K562 (cell line): ENCODE data around the gene PRELID2. TPM values are rescaled to one million over a fixed set of nuclear protein-coding genes. Genes with fewer than 3 reads are reported as not detected.

Experiments
- NFIC ChIP-seq: fragments of 450-650 bp; IDR thresholded peaks from 2 replicates; pipeline ENCODE4 v1.6.1; 2017; ENCODE audit warnings: mild to moderate bottlenecking, inconsistent platforms
- ZNF3 ChIP-seq: fragments of 250-450 bp; sonication (Bioruptor Pico); IDR thresholded peaks from 2 replicates; pipeline ENCODE4 v1.5.0; 2021; ENCODE audit warnings: mild to moderate bottlenecking, moderate library complexity
- ZNF408 ChIP-seq: fragments of 250-450 bp; sonication (Bioruptor Pico); IDR thresholded peaks from 2 replicates; pipeline ENCODE4 v1.4.0; 2020; ENCODE audit warnings: low read depth, mild to moderate bottlenecking, moderate library complexity
- ZNF584 ChIP-seq: fragments of 200-800 bp; sonication (Bioruptor generic); IDR thresholded peaks from 2 replicates; pipeline ENCODE4 v1.6.1; 2016; ENCODE audit warnings: low read depth, mild to moderate bottlenecking, missing genetic modification characterization, missing compliant biosample characterization
- ZNF707 ChIP-seq: fragments of 250-450 bp; sonication (Bioruptor Pico); conservative IDR thresholded peaks from 2 replicates; pipeline ENCODE4 v1.8.0; 2022; ENCODE audit warnings: inconsistent platforms, mild to moderate bottlenecking, moderate library complexity
- polyA plus RNA-seq, 8 experiments: library from polyadenylated mRNA; depleted of rRNA in 4 of 8; stranded (reverse) in 5 of 8; unstranded in 3 of 8; fragments of >200 nt; fragmentation: Nextera tagmentation in 2 of 8; fragmentation: Illumina TruSeq in 1 of 8; extraction: Ambion mirVana in 2 of 8; extraction: Trizol in 1 of 8; gene quantifications; 2 replicates each; pipeline versions ENCODE4 v1.2.1 to v1.2.3, GENCODE V29; 2011 to 2014; ENCODE audit warnings: inconsistent platforms in 1 of 8, missing spikeins in 1 of 8
- total RNA-seq, 7 experiments: library from RNA; depleted of rRNA in 6 of 7; stranded (reverse); fragments of >200 nt in 6 of 7; fragmentation: Illumina TruSeq in 2 of 7; extraction: Trizol in 2 of 7; gene quantifications; 2 replicates each; pipeline versions ENCODE4 v1.2.1 to v1.2.3, GENCODE V29; 2011 to 2021; ENCODE audit warnings: low replicate concordance in 1 of 7
- TF ChIP-seq, protein P1 (sequence below), 2 experiments: fragments of 450-650 bp in 1 of 2; sonication (generic) in 1 of 2; formaldehyde crosslinking in 1 of 2; IDR thresholded peaks; 2 replicates each; pipeline versions ENCODE4 v1.7.1 to v1.9.0; 2016 to 2022; ENCODE audit warnings: inconsistent platforms in 1 of 2, mild to moderate bottlenecking in 1 of 2, missing genetic modification reagents in 1 of 2
- TF ChIP-seq, protein P2 (sequence below): fragments of 250-450 bp; sonication (Bioruptor Pico); IDR thresholded peaks from 2 replicates; pipeline ENCODE4 v1.4.0; 2020; ENCODE audit warnings: mild to moderate bottlenecking, moderate library complexity
- TF ChIP-seq, protein P3 (sequence below): fragments of 200-800 bp; sonication (Bioruptor generic); IDR thresholded peaks from 2 replicates; pipeline ENCODE4 v1.6.1; 2017; ENCODE audit warnings: missing genetic modification characterization, missing compliant biosample characterization
- TF ChIP-seq, protein P4 (sequence below): sonication (generic); formaldehyde crosslinking; IDR thresholded peaks from 2 replicates; pipeline ENCODE4 v1.8.0; 2022; ENCODE audit warnings: mild to moderate bottlenecking, missing genetic modification reagents

PRELID2 gene
- total and polyA plus RNA-seq, 9 of the 15 experiments (the other 6 are each of a cell fraction or from before 2014, with no cell fraction given), result 6.4 to 68.2 (median 28.8) TPM

DNA sequence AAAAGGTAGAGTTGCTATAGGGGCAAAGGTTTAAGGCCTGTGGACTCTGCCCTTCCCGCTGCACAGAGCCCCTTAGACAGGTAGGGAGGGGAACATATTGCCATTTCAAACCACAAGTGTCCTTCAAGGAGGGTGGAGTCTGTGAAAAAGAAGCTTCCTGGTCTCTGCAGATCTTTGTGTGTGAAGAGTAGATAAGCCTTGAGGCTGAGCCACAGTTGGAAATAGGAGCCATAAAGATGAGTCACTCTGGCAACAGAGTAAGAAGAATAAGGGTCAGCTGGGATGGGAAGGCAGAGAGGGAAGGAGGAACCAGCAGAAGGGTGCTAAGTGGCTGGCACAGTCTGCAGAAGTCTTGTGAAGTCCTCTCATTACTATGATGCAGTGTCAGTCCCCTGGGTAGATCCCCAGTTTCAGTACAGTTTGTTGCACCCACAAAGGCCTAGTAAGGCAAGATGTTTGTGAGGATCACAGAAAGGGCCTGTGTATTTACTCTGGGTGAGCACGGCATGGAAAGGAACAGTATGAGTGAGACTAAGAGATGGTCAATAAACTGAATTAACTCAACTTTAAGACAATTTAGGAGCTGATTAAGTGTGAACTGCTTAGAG, 19.6 kb upstream of the PRELID2 start (continued):
- TF ChIP-seq, protein P1, sequence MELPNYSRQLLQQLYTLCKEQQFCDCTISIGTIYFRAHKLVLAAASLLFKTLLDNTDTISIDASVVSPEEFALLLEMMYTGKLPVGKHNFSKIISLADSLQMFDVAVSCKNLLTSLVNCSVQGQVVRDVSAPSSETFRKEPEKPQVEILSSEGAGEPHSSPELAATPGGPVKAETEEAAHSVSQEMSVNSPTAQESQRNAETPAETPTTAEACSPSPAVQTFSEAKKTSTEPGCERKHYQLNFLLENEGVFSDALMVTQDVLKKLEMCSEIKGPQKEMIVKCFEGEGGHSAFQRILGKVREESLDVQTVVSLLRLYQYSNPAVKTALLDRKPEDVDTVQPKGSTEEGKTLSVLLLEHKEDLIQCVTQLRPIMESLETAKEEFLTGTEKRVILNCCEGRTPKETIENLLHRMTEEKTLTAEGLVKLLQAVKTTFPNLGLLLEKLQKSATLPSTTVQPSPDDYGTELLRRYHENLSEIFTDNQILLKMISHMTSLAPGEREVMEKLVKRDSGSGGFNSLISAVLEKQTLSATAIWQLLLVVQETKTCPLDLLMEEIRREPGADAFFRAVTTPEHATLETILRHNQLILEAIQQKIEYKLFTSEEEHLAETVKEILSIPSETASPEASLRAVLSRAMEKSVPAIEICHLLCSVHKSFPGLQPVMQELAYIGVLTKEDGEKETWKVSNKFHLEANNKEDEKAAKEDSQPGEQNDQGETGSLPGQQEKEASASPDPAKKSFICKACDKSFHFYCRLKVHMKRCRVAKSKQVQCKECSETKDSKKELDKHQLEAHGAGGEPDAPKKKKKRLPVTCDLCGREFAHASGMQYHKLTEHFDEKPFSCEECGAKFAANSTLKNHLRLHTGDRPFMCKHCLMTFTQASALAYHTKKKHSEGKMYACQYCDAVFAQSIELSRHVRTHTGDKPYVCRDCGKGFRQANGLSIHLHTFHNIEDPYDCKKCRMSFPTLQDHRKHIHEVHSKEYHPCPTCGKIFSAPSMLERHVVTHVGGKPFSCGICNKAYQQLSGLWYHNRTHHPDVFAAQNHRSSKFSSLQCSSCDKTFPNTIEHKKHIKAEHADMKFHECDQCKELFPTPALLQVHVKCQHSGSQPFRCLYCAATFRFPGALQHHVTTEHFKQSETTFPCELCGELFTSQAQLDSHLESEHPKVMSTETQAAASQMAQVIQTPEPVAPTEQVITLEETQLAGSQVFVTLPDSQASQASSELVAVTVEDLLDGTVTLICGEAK (IDR thresholded peaks at IDR 0.05), result peak; percentile 41; the same call in 1 of the 2 replicates
- TF ChIP-seq, protein P1 (CRISPR knock-in tag; IDR thresholded peaks at IDR 0.05), result no peak; the same call in 1 of the 2 replicates
- TF ChIP-seq ZNF3 (CRISPR knock-in tag) (no peak), ZNF707 (CRISPR knock-in tag) (no peak), ZNF408 (CRISPR knock-in tag) (no peak), ZNF584 (CRISPR knock-in tag) (peak; percentile 76; the same call in 1 of the 2 replicates), NFIC (peak; percentile 90)
- TF ChIP-seq, protein P2, sequence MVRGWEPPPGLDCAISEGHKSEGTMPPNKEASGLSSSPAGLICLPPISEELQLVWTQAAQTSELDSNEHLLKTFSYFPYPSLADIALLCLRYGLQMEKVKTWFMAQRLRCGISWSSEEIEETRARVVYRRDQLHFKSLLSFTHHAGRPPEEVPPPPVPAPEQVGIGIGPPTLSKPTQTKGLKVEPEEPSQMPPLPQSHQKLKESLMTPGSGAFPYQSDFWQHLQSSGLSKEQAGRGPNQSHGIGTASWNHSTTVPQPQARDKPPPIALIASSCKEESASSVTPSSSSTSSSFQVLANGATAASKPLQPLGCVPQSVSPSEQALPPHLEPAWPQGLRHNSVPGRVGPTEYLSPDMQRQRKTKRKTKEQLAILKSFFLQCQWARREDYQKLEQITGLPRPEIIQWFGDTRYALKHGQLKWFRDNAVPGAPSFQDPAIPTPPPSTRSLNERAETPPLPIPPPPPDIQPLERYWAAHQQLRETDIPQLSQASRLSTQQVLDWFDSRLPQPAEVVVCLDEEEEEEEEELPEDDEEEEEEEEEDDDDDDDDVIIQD, result no peak
- TF ChIP-seq, protein P3, sequence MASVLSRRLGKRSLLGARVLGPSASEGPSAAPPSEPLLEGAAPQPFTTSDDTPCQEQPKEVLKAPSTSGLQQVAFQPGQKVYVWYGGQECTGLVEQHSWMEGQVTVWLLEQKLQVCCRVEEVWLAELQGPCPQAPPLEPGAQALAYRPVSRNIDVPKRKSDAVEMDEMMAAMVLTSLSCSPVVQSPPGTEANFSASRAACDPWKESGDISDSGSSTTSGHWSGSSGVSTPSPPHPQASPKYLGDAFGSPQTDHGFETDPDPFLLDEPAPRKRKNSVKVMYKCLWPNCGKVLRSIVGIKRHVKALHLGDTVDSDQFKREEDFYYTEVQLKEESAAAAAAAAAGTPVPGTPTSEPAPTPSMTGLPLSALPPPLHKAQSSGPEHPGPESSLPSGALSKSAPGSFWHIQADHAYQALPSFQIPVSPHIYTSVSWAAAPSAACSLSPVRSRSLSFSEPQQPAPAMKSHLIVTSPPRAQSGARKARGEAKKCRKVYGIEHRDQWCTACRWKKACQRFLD, result peak; percentile 95
- TF ChIP-seq, protein P4, sequence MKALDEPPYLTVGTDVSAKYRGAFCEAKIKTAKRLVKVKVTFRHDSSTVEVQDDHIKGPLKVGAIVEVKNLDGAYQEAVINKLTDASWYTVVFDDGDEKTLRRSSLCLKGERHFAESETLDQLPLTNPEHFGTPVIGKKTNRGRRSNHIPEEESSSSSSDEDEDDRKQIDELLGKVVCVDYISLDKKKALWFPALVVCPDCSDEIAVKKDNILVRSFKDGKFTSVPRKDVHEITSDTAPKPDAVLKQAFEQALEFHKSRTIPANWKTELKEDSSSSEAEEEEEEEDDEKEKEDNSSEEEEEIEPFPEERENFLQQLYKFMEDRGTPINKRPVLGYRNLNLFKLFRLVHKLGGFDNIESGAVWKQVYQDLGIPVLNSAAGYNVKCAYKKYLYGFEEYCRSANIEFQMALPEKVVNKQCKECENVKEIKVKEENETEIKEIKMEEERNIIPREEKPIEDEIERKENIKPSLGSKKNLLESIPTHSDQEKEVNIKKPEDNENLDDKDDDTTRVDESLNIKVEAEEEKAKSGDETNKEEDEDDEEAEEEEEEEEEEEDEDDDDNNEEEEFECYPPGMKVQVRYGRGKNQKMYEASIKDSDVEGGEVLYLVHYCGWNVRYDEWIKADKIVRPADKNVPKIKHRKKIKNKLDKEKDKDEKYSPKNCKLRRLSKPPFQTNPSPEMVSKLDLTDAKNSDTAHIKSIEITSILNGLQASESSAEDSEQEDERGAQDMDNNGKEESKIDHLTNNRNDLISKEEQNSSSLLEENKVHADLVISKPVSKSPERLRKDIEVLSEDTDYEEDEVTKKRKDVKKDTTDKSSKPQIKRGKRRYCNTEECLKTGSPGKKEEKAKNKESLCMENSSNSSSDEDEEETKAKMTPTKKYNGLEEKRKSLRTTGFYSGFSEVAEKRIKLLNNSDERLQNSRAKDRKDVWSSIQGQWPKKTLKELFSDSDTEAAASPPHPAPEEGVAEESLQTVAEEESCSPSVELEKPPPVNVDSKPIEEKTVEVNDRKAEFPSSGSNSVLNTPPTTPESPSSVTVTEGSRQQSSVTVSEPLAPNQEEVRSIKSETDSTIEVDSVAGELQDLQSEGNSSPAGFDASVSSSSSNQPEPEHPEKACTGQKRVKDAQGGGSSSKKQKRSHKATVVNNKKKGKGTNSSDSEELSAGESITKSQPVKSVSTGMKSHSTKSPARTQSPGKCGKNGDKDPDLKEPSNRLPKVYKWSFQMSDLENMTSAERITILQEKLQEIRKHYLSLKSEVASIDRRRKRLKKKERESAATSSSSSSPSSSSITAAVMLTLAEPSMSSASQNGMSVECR (CRISPR knock-in tag), result no peak
